K562 (cell line): ENCODE data around the gene DAZAP1. TPM values are rescaled to one million over a fixed set of nuclear protein-coding genes. Genes with fewer than 3 reads are reported as not detected.
A peak's percentile ranks its signal among the peaks of the same experiment; 100 is the strongest.

Experiments used
- E2F8 ChIP-seq: fragments of 450-650 bp; IDR thresholded peaks from 2 replicates; pipeline ENCODE4 v1.7.1; 2018; ENCODE audit warnings: mild to moderate bottlenecking, low read depth; ENCODE audit not compliant: partially characterized antibody
- FOXP1 ChIP-seq: sonication (generic); formaldehyde crosslinking; IDR thresholded peaks from 2 replicates; pipeline ENCODE4 v1.8.0; 2022; ENCODE audit warnings: mild to moderate bottlenecking, missing genetic modification reagents
- HDGF ChIP-seq: fragments of 450-650 bp; IDR thresholded peaks from 2 replicates; pipeline ENCODE4 v1.6.1; 2016
- HLTF ChIP-seq: fragments of 450-650 bp; IDR thresholded peaks from 2 replicates; pipeline ENCODE4 v1.6.1; 2016
- HNRNPK ChIP-seq: fragments of 200-400 bp; formaldehyde crosslinking; IDR thresholded peaks from one replicate; pipeline ENCODE4 v1.6.1; 2018; ENCODE audit warnings: mild to moderate bottlenecking, low read depth, low read length; ENCODE audit not compliant: poor library complexity, severe bottlenecking
- HOXB6 ChIP-seq: fragments of 250-450 bp; sonication (Bioruptor Pico); IDR thresholded peaks from 2 replicates; pipeline ENCODE4 v1.5.1; 2022; ENCODE audit warnings: mild to moderate bottlenecking, borderline replicate concordance
- NFIX ChIP-seq: fragments of 250-450 bp; sonication (Bioruptor Pico); IDR thresholded peaks from 2 replicates; pipeline ENCODE4 v1.4.0; 2020; ENCODE audit warnings: low read depth, mild to moderate bottlenecking, moderate library complexity
- RBM25 ChIP-seq: fragments of 200-400 bp; formaldehyde crosslinking; IDR thresholded peaks from 2 replicates; pipeline ENCODE4 v1.6.1; 2018; ENCODE audit warnings: low read length, low read depth, moderate library complexity; ENCODE audit not compliant: severe bottlenecking
- SRSF9 ChIP-seq: fragments of 200-400 bp; formaldehyde crosslinking; IDR thresholded peaks from 2 replicates; pipeline ENCODE4 v1.6.1; 2017; ENCODE audit warnings: low read depth, low read length, borderline replicate concordance
- TRIM25 ChIP-seq: fragments of 450-650 bp; IDR thresholded peaks from 2 replicates; pipeline ENCODE4 v1.7.0; 2016; ENCODE audit warnings: borderline replicate concordance
- ZBTB34 ChIP-seq: fragments of 250-450 bp; sonication (Bioruptor Pico); IDR thresholded peaks from 2 replicates; pipeline ENCODE4 v1.8.0; 2021; ENCODE audit warnings: mild to moderate bottlenecking, moderate library complexity
- ZC3H11A ChIP-seq: IDR thresholded peaks from 2 replicates; pipeline ENCODE4 v1.6.1; 2012; ENCODE audit warnings: low read depth, low read length, improper control_type of control experiment
- ZFP36 ChIP-seq: fragments of 150-350 bp; IDR thresholded peaks from 2 replicates; pipeline ENCODE4 v1.6.1; 2018; ENCODE audit warnings: low read length, low read depth; ENCODE audit not compliant: partially characterized antibody
- ZFP91 ChIP-seq: sonication (generic); formaldehyde crosslinking; IDR thresholded peaks from 2 replicates; pipeline ENCODE4 v1.8.0; 2022; ENCODE audit warnings: mild to moderate bottlenecking, missing genetic modification reagents
- ZNF253 ChIP-seq: fragments of 250-450 bp; sonication (Bioruptor Pico); conservative IDR thresholded peaks from 2 replicates; pipeline ENCODE4 v1.6.1; 2021; ENCODE audit warnings: mild to moderate bottlenecking
- ZNF644 ChIP-seq: fragments of 200-800 bp; sonication (Bioruptor generic); IDR thresholded peaks from 2 replicates; pipeline ENCODE4 v1.6.1; 2016; ENCODE audit warnings: low read depth, missing genetic modification characterization, missing compliant biosample characterization
- polyA plus RNA-seq, 8 experiments: library from polyadenylated mRNA; depleted of rRNA in 4 of 8; stranded (reverse) in 5 of 8; unstranded in 3 of 8; fragments of >200 nt; fragmentation: Nextera tagmentation in 2 of 8; fragmentation: Illumina TruSeq in 1 of 8; extraction: Ambion mirVana in 2 of 8; extraction: Trizol in 1 of 8; gene quantifications; 2 replicates each; pipeline versions ENCODE4 v1.2.1 to v1.2.3, GENCODE V29; 2011 to 2014; ENCODE audit warnings: inconsistent platforms in 1 of 8, missing spikeins in 1 of 8
- total RNA-seq, 7 experiments: library from RNA; depleted of rRNA in 6 of 7; stranded (reverse); fragments of >200 nt in 6 of 7; fragmentation: Illumina TruSeq in 2 of 7; extraction: Trizol in 2 of 7; gene quantifications; 2 replicates each; pipeline versions ENCODE4 v1.2.1 to v1.2.3, GENCODE V29; 2011 to 2021; ENCODE audit warnings: low replicate concordance in 1 of 7
- TF ChIP-seq, protein P1 (sequence below): fragments of 450-650 bp; IDR thresholded peaks from 2 replicates; pipeline ENCODE4 v1.6.1; 2016
- TF ChIP-seq, protein P2 (sequence below): sonication (generic); formaldehyde crosslinking; IDR thresholded peaks from 2 replicates; pipeline ENCODE4 v1.8.0; 2022; ENCODE audit warnings: mild to moderate bottlenecking, missing genetic modification reagents

The DAZAP1 gene
- total and polyA plus RNA-seq, 9 of the 15 experiments (the other 6 are each of a cell fraction or from before 2014, with no cell fraction given): 10.8 to 289 (median 142) TPM

- TF ChIP-seq ZFP91 (CRISPR knock-in tag): no peak
- no peak for TF ChIP-seq HNRNPK
- TF ChIP-seq, protein P1, sequence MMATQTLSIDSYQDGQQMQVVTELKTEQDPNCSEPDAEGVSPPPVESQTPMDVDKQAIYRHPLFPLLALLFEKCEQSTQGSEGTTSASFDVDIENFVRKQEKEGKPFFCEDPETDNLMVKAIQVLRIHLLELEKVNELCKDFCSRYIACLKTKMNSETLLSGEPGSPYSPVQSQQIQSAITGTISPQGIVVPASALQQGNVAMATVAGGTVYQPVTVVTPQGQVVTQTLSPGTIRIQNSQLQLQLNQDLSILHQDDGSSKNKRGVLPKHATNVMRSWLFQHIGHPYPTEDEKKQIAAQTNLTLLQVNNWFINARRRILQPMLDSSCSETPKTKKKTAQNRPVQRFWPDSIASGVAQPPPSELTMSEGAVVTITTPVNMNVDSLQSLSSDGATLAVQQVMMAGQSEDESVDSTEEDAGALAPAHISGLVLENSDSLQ: peak; percentile 37; the same call in 1 of the 2 replicates
- no peak for TF ChIP-seq NFIX (CRISPR knock-in tag)
- no peak for TF ChIP-seq ZNF644 (tag)
- no peak for TF ChIP-seq ZFP36
- no peak for TF ChIP-seq HLTF
- TF ChIP-seq SRSF9: no peak
- no peak for TF ChIP-seq HOXB6 (CRISPR knock-in tag)
- no peak for TF ChIP-seq E2F8
- no peak for TF ChIP-seq TRIM25
- no peak for TF ChIP-seq RBM25
- TF ChIP-seq, protein P2, sequence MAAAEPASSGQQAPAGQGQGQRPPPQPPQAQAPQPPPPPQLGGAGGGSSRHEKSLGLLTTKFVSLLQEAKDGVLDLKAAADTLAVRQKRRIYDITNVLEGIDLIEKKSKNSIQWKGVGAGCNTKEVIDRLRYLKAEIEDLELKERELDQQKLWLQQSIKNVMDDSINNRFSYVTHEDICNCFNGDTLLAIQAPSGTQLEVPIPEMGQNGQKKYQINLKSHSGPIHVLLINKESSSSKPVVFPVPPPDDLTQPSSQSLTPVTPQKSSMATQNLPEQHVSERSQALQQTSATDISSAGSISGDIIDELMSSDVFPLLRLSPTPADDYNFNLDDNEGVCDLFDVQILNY (CRISPR knock-in tag): no peak
- no peak for TF ChIP-seq ZC3H11A
- TF ChIP-seq FOXP1 (CRISPR knock-in tag): no peak
- no peak for TF ChIP-seq ZBTB34 (CRISPR knock-in tag)
- no peak for TF ChIP-seq ZNF253 (CRISPR knock-in tag)
- TF ChIP-seq HDGF: 0 out of 2 replicates have a peak, but pooled peaks have one; percentile 59
Measured at GRCh38 chr19:1455336-1456120, 48.1 kb downstream of the DAZAP1 start (continued).
